ENCODE results near the gene NCOA3. TPM values are rescaled to one million over a fixed set of nuclear protein-coding genes. Genes with fewer than 3 reads are reported as not detected.
"Not testable (repeated sequence)": the region's sequence is repeated elsewhere in the genome, so short reads cannot be mapped to it uniquely, and the experiment has no call there.

Gene NCOA3
- 10 to 100 TPM; 48.3 to 53.2 TPM for total RNA-seq

DNA sequence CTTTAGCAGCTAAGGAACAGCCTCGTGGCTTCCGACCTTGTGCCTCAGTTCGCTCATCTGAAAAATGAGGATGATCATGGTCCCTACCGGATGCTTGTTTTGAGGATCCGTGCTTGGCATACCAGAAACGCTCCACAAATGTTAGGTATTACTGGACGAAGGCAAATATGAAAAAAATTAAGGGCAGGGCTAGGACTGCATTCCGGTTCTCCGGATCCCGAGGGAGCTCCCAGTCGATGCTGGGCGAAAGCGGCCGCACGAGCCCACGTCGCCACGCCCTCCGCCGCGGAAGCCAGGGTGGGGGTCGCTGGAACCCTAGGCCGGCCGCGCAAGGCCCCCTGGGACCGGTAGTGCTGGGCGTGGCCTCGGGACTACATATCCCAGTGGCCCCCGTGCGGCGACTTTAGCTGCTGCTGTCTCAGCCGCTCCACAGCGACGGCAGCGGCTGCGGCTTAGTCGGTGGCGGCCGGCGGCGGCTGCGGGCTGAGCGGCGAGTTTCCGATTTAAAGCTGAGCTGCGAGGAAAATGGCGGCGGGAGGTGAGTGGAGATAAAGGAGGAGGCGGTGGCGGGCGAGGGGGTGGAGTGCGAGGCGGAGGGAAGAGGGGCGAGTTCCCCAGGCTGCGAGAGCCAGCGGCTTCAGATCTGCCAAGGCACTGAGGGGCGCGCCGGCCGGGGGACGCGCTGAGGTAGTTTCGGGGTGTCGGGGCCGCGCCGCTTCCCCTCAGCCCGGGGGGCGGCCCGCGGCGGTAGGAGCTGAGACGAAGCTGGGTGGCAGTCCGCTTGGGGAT lies at the start of gene NCOA3:
Gene NCOA3 (plus strand): TSS at position 406 of the 789 bp plus-strand sequence. CDS start 120,361 bp downstream, outside the sequence.
- intact Hi-C loops (cut with micrococcal nuclease) = loop anchor here (1.0 to 10.0 kb wide), 6 partner anchors 8 to 1776 kb away; partner anchors contain the start of genes ZMYND8 and ZNFX1
- no peaks in the 10 kb centered on the region for H3K27me3 Mint-ChIP-seq (ENCODE audit: low read depth)
- CTCF ChIA-PET = interaction anchor here (0.5 to 2.5 kb wide), 9 partner anchors 9 to 228 kb away, joined by 3 to 8 read pairs (median 5); no protein-coding TSS in a partner anchor
- DNase-seq = peak; percentile 96
- no peaks in the 10 kb centered on the region for H3K9me3 Mint-ChIP-seq
- H3K27ac Mint-ChIP-seq = peak within 1 kb of the TSS; percentile 95
- peaks cover 52% of the 10 kb centered on the region for H3K4me1 Mint-ChIP-seq (ENCODE audit: low read depth)
- peaks cover 4% of the 10 kb centered on the region for H3K36me3 Mint-ChIP-seq (ENCODE audit: low read depth)
- peak within 1 kb of the TSS; percentile 97 for H3K4me3 Mint-ChIP-seq

DNA sequence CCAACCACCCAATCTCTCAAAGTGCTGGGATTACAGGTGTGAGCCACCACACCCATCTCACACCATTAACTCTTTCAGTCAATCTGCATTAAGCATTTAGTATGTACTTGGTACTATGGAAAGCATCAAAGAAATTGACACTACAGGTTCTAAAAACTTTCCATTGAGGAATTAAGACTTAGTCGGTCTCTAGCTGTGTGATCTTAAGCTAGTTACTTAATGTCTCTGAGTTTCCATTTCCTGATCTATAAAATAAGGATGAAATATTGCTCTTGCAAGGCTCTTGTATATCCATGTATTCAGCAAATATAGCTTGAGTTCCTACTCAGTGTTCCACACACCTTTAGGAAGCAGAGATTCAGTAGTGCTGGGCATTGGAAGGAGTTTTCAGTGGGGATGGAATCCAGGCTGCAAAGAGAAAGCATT lies 48.9 kb upstream of the NCOA3 start:
- no peak for DNase-seq
- no peak overlapping the region for H3K27ac Mint-ChIP-seq
- no peaks in the 10 kb centered on the region for H3K36me3 Mint-ChIP-seq (ENCODE audit: low read depth)
- CTCF ChIA-PET = interaction anchor here (0.5 to 1.7 kb wide), 3 partner anchors 11 to 69 kb away, joined by 3 to 7 read pairs (median 3); partner anchors contain the start of gene NCOA3
- no peaks in the 10 kb centered on the region for H3K9me3 Mint-ChIP-seq
- intact Hi-C loops (cut with micrococcal nuclease) = loop anchor here (1.0 kb wide), 1 partner anchor 35 kb away; no protein-coding TSS in a partner anchor
- no peak overlapping the region for H3K4me3 Mint-ChIP-seq
- peaks cover 42% of the 10 kb centered on the region for H3K4me1 Mint-ChIP-seq (ENCODE audit: low read depth)
- no peaks in the 10 kb centered on the region for H3K27me3 Mint-ChIP-seq (ENCODE audit: low read depth)

DNA sequence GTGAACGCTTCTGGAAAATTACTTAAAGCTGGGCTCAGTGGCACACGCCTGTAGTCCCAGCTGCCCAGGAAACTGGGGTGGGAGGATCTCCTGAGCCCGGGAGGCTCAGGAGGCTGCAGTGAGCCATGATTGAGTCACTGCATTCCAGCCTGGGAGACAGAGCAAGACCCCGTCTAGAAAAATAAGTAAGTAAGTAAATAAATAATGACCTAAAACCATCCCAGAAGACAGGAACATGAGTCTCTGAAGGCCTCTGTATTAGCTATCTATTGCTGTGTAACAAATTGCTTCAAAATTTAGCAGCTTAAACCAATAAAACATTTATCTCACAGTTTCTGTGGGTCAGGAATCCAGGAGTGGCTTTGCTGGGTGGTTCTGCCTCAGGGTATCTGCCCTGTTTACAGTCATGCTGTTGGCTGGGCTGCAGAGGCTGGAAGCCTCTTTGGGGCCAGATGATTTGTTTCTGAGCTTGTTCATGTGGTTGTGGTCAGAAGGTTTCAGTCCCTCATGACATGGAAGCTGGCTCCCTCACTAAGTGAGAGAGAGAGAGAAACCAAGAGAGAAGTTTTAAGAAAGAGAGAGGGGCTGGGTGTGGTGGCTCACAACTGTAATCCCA lies 48.4 kb upstream of the NCOA3 start:
- no peaks in the 10 kb centered on the region for H3K27me3 Mint-ChIP-seq (ENCODE audit: low read depth)
- DNase-seq = peak; percentile 62
- H3K9me3 Mint-ChIP-seq = no peaks in the 10 kb centered on the region
- CTCF ChIA-PET = interaction anchor here (0.5 to 1.7 kb wide), 2 partner anchors 48 to 69 kb away, joined by 3 to 7 read pairs; partner anchors contain the start of gene NCOA3
- H3K4me1 Mint-ChIP-seq (ENCODE audit: low read depth) = peaks cover 45% of the 10 kb centered on the region
- no peak overlapping the region for H3K4me3 Mint-ChIP-seq
- intact Hi-C loops (cut with micrococcal nuclease) = loop anchor here (1.0 kb wide), 1 partner anchor 34 kb away; no protein-coding TSS in a partner anchor
- H3K36me3 Mint-ChIP-seq (ENCODE audit: low read depth) = no peaks in the 10 kb centered on the region
- peak overlapping the region; percentile 51 for H3K27ac Mint-ChIP-seq

DNA sequence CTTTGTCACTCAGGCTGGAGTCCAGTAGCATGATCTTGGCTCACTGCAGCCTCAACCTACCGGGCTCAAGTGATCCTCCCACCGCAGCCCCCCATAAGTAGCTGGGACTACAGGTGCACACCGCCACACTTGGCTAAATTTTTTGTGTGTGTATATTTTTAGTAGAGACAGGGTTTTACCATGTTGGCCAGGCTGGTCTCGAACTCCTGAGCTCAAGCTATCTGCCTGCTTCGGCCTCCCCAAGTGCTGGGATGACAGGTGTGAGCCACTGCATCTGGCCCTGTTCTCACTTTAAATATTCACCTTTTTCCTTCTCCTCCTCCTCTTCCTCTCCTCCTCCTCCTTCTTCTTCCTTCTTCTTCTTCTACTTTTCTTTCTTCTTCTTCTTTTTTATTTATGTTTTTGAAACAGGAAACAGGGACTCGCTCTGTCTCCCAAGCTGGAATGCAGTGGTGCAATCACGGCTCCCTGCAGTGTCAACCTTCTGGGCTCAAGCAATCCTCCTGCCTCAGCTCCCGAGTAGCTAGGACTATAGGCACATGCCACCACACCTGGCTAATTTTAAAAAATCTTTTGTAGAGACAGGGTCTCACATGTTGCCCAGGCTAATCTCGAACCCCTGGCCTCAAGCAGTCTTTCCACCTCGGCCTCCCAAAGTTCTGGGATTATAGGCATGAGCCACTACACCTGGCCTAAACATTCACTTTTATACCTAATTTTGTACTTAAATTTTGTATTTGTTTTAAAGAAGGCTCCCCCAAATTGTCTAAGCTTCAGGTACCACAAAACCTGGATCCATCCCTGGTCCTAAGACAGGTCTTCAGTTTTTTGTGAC lies 47.2 kb upstream of the NCOA3 start:
- no peaks in the 10 kb centered on the region for H3K36me3 Mint-ChIP-seq (ENCODE audit: low read depth)
- H3K27me3 Mint-ChIP-seq (ENCODE audit: low read depth) = no peaks in the 10 kb centered on the region
- no peaks in the 10 kb centered on the region for H3K9me3 Mint-ChIP-seq
- CTCF ChIA-PET = interaction anchor here (0.8 to 1.7 kb wide), 2 partner anchors 33 to 71 kb away, joined by 4 to 7 read pairs; no protein-coding TSS in a partner anchor
- H3K4me1 Mint-ChIP-seq (ENCODE audit: low read depth) = peaks cover 53% of the 10 kb centered on the region
- no peak overlapping the region for H3K27ac Mint-ChIP-seq
- intact Hi-C loops (cut with micrococcal nuclease) = loop anchor here (5.0 kb wide), 1 partner anchor 37 kb away; no protein-coding TSS in a partner anchor
- H3K4me3 Mint-ChIP-seq = no peak overlapping the region
- no peak for DNase-seq

DNA sequence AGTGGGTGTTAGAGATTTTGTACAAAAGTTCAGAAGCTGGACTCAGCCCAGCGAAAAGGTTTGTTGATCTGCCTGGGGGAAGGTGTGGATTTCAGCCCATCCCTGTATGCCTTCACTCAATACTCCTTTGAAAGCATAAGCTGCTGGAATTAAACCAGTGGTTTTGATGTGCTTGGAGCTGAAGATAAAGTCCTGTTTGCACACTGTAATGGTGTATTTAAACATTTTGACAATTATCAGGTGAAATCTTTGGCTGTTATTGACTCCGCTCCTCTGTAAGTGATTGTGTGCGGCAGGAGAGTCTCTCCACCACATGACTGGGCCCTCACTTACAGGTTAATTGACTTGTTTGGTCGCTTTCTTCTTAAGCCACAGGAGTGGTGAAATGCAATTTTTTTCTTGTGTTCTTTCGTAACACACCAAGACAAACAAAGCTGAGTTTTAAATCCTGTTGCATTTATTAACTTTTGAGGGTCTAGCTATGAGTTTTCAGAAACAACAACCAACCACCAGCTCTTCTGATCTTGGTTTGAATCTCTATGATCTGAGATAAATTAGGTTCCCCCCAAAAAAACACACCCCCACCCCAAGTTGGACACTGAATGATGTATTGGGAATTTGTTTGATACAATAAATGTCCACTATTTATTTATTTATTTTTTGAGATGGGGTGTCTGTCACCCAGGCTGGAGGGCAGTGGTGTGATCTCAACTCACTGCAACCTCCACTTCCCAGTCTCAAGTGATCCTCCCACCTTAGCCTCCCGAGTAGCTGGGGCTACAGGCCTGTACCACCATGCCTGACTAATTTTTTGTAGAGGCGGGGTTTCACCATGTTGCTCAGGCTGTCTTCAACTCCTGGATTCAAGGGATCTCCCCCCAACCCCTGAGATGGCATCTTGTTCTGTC lies 46.3 kb upstream of the NCOA3 start:
- peaks cover 53% of the 10 kb centered on the region for H3K4me1 Mint-ChIP-seq (ENCODE audit: low read depth)
- intact Hi-C loops (cut with micrococcal nuclease) = loop anchor here (2.0 to 5.0 kb wide), 2 partner anchors 38 to 99 kb away; partner anchors contain the start of gene ZMYND8
- no peak overlapping the region for H3K4me3 Mint-ChIP-seq
- H3K27me3 Mint-ChIP-seq (ENCODE audit: low read depth) = no peaks in the 10 kb centered on the region
- CTCF ChIA-PET = interaction anchor here (0.7 kb wide), 2 partner anchors 31 to 62 kb away, joined by 4 to 5 read pairs; no protein-coding TSS in a partner anchor
- H3K9me3 Mint-ChIP-seq = no peaks in the 10 kb centered on the region
- no peaks in the 10 kb centered on the region for H3K36me3 Mint-ChIP-seq (ENCODE audit: low read depth)
- no peak for DNase-seq
- H3K27ac Mint-ChIP-seq = no peak overlapping the region

DNA sequence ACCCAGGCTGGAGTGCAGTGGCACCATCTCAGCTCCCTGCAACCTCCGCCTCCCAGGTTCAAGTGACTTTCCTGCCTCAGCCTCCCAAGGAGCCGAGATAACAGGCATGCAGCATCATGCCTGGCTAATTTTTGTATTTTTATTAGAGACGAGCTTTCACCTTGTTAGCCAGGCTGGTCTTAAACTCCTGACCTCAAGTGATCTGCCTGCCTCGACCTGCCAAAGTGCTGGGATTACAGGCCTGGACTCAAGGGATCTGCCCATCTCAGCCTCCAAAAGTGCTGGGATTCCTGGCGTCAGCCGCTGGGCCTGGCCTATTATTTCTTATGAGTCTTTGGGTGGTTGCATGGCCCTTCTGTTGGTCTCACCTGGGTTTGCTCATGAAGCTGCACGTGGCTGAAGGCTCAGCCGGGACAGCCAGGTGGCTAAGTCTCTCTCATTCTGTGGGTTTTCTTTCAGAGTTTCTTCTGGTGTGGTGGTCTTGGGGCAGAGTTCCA lies 45.6 kb upstream of the NCOA3 start:
- Mint-ChIP-seq H3K27ac (no peak overlapping the region), H3K4me1 (ENCODE audit: low read depth) (peaks cover 53% of the 10 kb centered on the region), H3K36me3 (ENCODE audit: low read depth) (no peaks in the 10 kb centered on the region), H3K9me3 (no peaks in the 10 kb centered on the region), H3K4me3 (no peak overlapping the region), H3K27me3 (ENCODE audit: low read depth) (no peaks in the 10 kb centered on the region)
- CTCF ChIA-PET = interaction anchor here (0.7 to 0.9 kb wide), 3 partner anchors 31 to 159 kb away, joined by 3 to 5 read pairs (median 4); no protein-coding TSS in a partner anchor
- intact Hi-C loops (cut with micrococcal nuclease) = loop anchor here (2.0 to 5.0 kb wide), 2 partner anchors 39 to 99 kb away; partner anchors contain the start of gene ZMYND8
- no peak for DNase-seq

DNA sequence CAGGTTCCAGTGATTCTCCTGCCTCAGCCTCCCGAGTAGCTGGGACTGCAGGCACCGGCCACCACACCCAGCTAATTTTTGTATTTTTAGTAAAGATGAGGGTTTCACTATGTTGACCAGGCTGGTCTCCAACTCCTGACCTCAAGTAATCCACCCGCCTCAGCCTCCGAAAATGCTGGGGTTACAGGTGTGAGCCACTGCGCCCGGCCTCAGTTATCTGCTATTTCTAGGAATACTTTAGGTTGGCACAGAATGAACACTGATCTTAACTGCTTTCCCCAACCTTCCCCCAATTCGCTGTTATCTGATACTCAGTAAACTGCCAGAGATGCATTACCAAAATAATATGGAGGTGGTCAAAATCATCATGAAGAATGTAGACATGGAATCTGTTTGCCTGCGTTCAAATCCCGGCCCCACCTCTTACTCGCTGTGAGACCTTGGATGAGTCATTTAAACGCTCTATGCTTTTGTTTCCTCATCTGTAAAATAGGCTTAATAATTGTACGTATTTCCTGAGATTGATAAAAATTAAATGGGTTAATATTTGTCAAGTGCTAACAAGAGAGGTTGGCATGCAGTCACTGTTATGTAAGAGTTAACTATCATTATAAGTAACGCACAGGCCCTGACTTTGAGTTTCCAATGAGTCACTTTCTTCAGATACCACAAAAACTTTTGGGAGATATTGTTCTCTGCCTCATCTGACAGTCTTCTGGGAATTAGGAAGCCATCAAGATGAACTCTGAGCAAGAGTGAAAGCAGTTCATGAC lies 44.5 kb upstream of the NCOA3 start:
- CTCF ChIA-PET = interaction anchor here (0.5 to 1.5 kb wide), 5 partner anchors 37 to 158 kb away, joined by 3 to 8 read pairs (median 4); no protein-coding TSS in a partner anchor
- H3K9me3 Mint-ChIP-seq = no peaks in the 10 kb centered on the region
- no peak overlapping the region for H3K4me3 Mint-ChIP-seq
- no peaks in the 10 kb centered on the region for H3K27me3 Mint-ChIP-seq (ENCODE audit: low read depth)
- peaks cover 53% of the 10 kb centered on the region for H3K4me1 Mint-ChIP-seq (ENCODE audit: low read depth)
- peak overlapping the region; percentile 85 for H3K27ac Mint-ChIP-seq
- peak; percentile 60 for DNase-seq
- intact Hi-C loops (cut with micrococcal nuclease) = loop anchor here (1.0 to 5.0 kb wide), 7 partner anchors 30 to 183 kb away; partner anchors contain the start of gene ZMYND8
- no peaks in the 10 kb centered on the region for H3K36me3 Mint-ChIP-seq (ENCODE audit: low read depth)

DNA sequence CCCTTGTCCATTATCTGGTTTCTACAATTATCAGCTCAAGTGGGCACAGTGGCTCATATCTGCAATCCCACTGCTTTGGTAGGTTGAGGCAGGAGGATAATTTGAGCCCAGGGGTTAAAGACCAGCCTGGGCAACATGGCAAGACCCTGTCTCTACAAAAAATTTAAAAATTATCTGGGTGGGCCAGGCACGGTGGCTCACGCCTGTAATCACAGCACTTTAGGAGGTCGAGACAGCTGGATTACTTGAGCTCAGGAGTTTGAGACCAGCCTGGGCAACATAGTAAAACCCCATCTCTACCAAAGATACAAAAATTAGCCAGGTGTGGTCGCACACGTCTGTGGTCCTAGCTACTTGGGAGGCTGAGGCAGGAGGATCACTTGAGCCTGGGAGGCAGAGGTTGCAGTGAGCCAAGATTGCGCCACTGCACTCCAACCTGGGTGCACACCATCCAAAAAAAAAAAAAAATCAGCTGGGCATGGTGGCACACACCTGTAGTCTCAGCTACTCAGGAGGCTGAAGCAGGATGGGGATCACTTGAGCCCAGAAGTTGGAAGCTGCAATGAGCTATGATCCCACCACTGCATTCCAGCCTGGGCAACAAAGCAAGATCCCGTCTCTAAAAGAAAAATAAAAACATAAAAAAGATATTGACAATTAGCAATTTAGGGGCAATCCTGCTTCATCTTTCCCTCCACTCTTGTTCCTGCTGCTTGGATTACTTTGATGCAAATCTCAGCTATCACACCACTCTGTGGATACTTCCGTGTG lies 43.2 kb upstream of the NCOA3 start:
- peaks cover 45% of the 10 kb centered on the region for H3K4me1 Mint-ChIP-seq (ENCODE audit: low read depth)
- not testable (repeated sequence) for H3K4me3 Mint-ChIP-seq; H3K9me3 Mint-ChIP-seq; H3K36me3 Mint-ChIP-seq (ENCODE audit: low read depth); DNase-seq; H3K27me3 Mint-ChIP-seq (ENCODE audit: low read depth)
- intact Hi-C loops (cut with micrococcal nuclease) = loop anchor here (5.0 kb wide), 1 partner anchor 41 kb away; no protein-coding TSS in a partner anchor
- CTCF ChIA-PET = interaction anchor here (0.6 to 1.9 kb wide), 7 partner anchors 27 to 184 kb away, joined by 3 to 8 read pairs (median 4); no protein-coding TSS in a partner anchor
- H3K27ac Mint-ChIP-seq = peak overlapping the region; percentile 46

DNA sequence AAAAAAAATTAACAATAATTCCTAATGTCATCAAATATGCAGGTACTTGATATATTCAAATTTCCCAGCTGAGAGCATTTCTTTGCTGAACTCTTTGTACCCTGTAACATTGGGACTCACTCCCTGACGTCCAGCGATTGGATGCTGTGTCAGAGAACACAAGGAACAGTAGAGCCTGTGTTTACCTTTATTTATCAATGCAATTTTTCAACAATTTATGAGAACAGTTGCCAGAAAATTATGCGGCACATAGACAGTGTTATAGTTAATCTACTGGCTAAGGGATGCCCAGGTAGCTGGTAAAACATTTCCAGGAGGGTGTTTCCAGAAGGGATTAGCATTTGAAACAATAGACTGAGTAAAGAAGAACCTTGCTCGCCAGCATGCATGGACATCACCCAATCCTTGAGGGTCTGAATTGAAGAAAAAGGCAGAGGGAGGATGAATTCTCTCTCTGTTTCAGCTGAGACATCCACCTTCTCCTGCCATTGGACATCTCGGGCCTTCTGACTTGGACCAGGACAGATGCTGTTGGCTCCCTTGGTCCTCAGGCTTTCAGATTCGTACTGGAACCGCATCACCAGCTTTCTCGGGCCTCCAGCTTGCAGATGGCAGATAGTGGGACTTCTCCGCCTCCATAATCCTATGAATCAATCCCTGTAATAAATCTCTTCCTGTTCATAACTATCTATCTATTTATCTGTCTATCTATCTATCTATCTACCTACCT lies 42.2 kb upstream of the NCOA3 start:
- peaks cover 37% of the 10 kb centered on the region for H3K4me1 Mint-ChIP-seq (ENCODE audit: low read depth)
- CTCF ChIA-PET = interaction anchor here (0.7 to 1.9 kb wide), 4 partner anchors 30 to 185 kb away, joined by 3 to 6 read pairs (median 3); no protein-coding TSS in a partner anchor
- intact Hi-C loops (cut with micrococcal nuclease) = loop anchor here (5.0 kb wide), 1 partner anchor 42 kb away; no protein-coding TSS in a partner anchor
- H3K27me3 Mint-ChIP-seq (ENCODE audit: low read depth) = no peaks in the 10 kb centered on the region
- no peaks in the 10 kb centered on the region for H3K36me3 Mint-ChIP-seq (ENCODE audit: low read depth)
- no peak for DNase-seq
- no peaks in the 10 kb centered on the region for H3K9me3 Mint-ChIP-seq
- H3K4me3 Mint-ChIP-seq = no peak overlapping the region
- H3K27ac Mint-ChIP-seq = no peak overlapping the region

Measured in activated naive CD4-positive, alpha-beta T cell treated with anti-CD3 and anti-CD28 coated beads for 36 hours (primary cell).